SU-DHL-6 (cell line): Measurements from ENCODE around the gene C8G.

Source experiments
- EZH2phosphoT487 ChIP-seq: fragments of 200-600 bp; sonication (generic), shearing (Covaris generic); conservative IDR thresholded peaks from 2 replicates; pipeline ENCODE4 v1.6.1; 2018; ENCODE audit warnings: mild to moderate bottlenecking, antibody characterized with exemption, low read length, moderate library complexity, mixed read lengths
- TF ChIP-seq, protein P1 (sequence below): fragments of 200-600 bp; sonication (generic); IDR thresholded peaks from one replicate; pipeline ENCODE4 v1.5.1; 2017; ENCODE audit warnings: antibody characterized with exemption, mild to moderate bottlenecking, low read length, moderate library complexity; ENCODE audit not compliant: insufficient read depth, poor library complexity, severe bottlenecking

DNA sequence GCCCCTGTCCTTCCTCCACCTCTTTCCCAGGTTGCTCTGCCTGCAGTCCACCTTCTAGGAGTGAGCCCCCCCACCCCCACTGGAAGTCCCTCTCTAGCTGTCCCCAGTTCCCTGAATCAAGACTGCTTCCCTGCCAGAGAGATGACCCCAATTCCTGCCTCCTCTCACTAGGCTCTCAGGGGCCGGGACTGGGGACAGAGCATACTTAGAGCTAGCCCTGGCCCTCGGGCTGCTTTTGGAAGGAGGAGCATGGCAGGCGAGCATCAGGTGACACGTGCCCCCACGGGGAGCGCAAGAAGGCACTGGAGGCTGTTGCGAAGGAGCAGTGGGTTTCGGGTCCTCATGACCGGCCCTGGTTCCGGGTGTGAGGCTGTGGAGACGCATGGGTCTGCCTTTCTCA, 49.0 kb upstream of the C8G start:
- TF ChIP-seq, protein P1, sequence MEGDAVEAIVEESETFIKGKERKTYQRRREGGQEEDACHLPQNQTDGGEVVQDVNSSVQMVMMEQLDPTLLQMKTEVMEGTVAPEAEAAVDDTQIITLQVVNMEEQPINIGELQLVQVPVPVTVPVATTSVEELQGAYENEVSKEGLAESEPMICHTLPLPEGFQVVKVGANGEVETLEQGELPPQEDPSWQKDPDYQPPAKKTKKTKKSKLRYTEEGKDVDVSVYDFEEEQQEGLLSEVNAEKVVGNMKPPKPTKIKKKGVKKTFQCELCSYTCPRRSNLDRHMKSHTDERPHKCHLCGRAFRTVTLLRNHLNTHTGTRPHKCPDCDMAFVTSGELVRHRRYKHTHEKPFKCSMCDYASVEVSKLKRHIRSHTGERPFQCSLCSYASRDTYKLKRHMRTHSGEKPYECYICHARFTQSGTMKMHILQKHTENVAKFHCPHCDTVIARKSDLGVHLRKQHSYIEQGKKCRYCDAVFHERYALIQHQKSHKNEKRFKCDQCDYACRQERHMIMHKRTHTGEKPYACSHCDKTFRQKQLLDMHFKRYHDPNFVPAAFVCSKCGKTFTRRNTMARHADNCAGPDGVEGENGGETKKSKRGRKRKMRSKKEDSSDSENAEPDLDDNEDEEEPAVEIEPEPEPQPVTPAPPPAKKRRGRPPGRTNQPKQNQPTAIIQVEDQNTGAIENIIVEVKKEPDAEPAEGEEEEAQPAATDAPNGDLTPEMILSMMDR: no peak
- no peak for TF ChIP-seq EZH2phosphoT487
